Activated naive CD8-positive, alpha-beta T cell treated with anti-CD3 and anti-CD28 coated beads, Interleukin-2, amount 50 U/mL, for 24 hours (primary cell): ENCODE results near the gene HID1.

ENCODE experiments used
- ATAC-seq: fragments of 150-1000 bp; cut with Tn5 transposase; one replicate; pipeline ENCODE4 v1.10.0; 2021
- DNase-seq: peaks from one replicate; pipeline ENCODE4 v3.0.0; 2021
- H3K27ac Mint-ChIP-seq: one replicate; pipeline ENCODE4 v1.8.0; 2021; ENCODE audit warnings: mild to moderate bottlenecking, mixed read lengths
- H3K27me3 Mint-ChIP-seq: one replicate; pipeline ENCODE4 v1.8.0; 2021; ENCODE audit warnings: mixed read lengths
- H3K36me3 Mint-ChIP-seq: one replicate; pipeline ENCODE4 v1.8.0; 2021; ENCODE audit warnings: low read depth, mixed read lengths
- H3K4me1 Mint-ChIP-seq: one replicate; pipeline ENCODE4 v1.8.0; 2021; ENCODE audit warnings: mixed read lengths
- H3K4me3 Mint-ChIP-seq: one replicate; pipeline ENCODE4 v1.8.0; 2021; ENCODE audit warnings: mild to moderate bottlenecking, moderate library complexity, mixed read lengths
- H3K9me3 Mint-ChIP-seq: one replicate; pipeline ENCODE4 v1.8.0; 2021; ENCODE audit warnings: mixed read lengths

Gene HID1

GRCh38 chr17:74935585-74936469 lies 36.7 kb downstream of the HID1 start, which contains the start of gene OTOP3:
OTOP3 (plus strand) TSS chr17:74935898; CDS start chr17:74935922, 24 bp downstream.
- no peak for ATAC-seq
- H3K4me3 Mint-ChIP-seq = no peak within 1 kb of the TSS
- peaks cover 64% of the 10 kb centered on the region for H3K27me3 Mint-ChIP-seq
- no peak for DNase-seq
- H3K4me1 Mint-ChIP-seq = peaks cover 2% of the 10 kb centered on the region
- no peaks in the 10 kb centered on the region for H3K9me3 Mint-ChIP-seq
- no peak within 1 kb of the TSS for H3K27ac Mint-ChIP-seq
- no peaks in the 10 kb centered on the region for H3K36me3 Mint-ChIP-seq

- Mint-ChIP-seq H3K36me3 (no peaks in the 10 kb centered on the region), H3K4me1 (peaks cover 2% of the 10 kb centered on the region), H3K27me3 (peaks cover 68% of the 10 kb centered on the region), H3K27ac (no peak overlapping the region), H3K4me3 (no peak overlapping the region), H3K9me3 (no peaks in the 10 kb centered on the region)
- no peak for ATAC-seq
- no peak for DNase-seq
Measured at GRCh38 chr17:74935048-74935447, 37.5 kb downstream of the HID1 start.

- Mint-ChIP-seq H3K27ac (no peak overlapping the region), H3K36me3 (no peaks in the 10 kb centered on the region), H3K4me1 (no peaks in the 10 kb centered on the region), H3K4me3 (no peak overlapping the region), H3K9me3 (no peaks in the 10 kb centered on the region), H3K27me3 (peaks cover 53% of the 10 kb centered on the region)
- no peak for DNase-seq
- no peak for ATAC-seq
Measured at GRCh38 chr17:74930535-74931036, 42.0 kb downstream of the HID1 start.

GRCh38 chr17:74928786-74929185 lies 43.8 kb downstream of the HID1 start:
- Mint-ChIP-seq H3K27ac (no peak overlapping the region), H3K4me3 (no peak overlapping the region), H3K27me3 (peaks cover 54% of the 10 kb centered on the region), H3K9me3 (no peaks in the 10 kb centered on the region), H3K4me1 (peaks cover 3% of the 10 kb centered on the region), H3K36me3 (no peaks in the 10 kb centered on the region)
- ATAC-seq (no peak), DNase-seq (no peak)

GRCh38 chr17:74925242-74925641 lies 47.3 kb downstream of the HID1 start:
- no peak overlapping the region for H3K27ac Mint-ChIP-seq
- ATAC-seq (no peak), DNase-seq (no peak)
- H3K9me3 Mint-ChIP-seq = no peaks in the 10 kb centered on the region
- no peak overlapping the region for H3K4me3 Mint-ChIP-seq
- no peaks in the 10 kb centered on the region for H3K36me3 Mint-ChIP-seq
- H3K4me1 Mint-ChIP-seq = peaks cover 6% of the 10 kb centered on the region
- peaks cover 59% of the 10 kb centered on the region for H3K27me3 Mint-ChIP-seq

GRCh38 chr17:74924250-74924948 lies 48.2 kb downstream of the HID1 start, which contains the start of gene OTOP2:
OTOP2 (plus strand) TSS chr17:74924273; CDS start chr17:74924633, 360 bp downstream.
- Mint-ChIP-seq H3K27ac (no peak within 1 kb of the TSS), H3K4me3 (peak within 1 kb of the TSS; percentile 42), H3K9me3 (no peaks in the 10 kb centered on the region), H3K27me3 (peaks cover 59% of the 10 kb centered on the region), H3K36me3 (no peaks in the 10 kb centered on the region), H3K4me1 (peaks cover 6% of the 10 kb centered on the region)
- ATAC-seq = peak; percentile 16
- no peak for DNase-seq

GRCh38 chr17:74923538-74924249 lies 48.9 kb downstream of the HID1 start:
- H3K4me3 Mint-ChIP-seq = peak overlapping the region; percentile 42
- H3K27me3 Mint-ChIP-seq = peaks cover 61% of the 10 kb centered on the region
- DNase-seq (peak; percentile 84), ATAC-seq (peak; percentile 42)
- peaks cover 6% of the 10 kb centered on the region for H3K4me1 Mint-ChIP-seq
- no peaks in the 10 kb centered on the region for H3K36me3 Mint-ChIP-seq
- H3K9me3 Mint-ChIP-seq = no peaks in the 10 kb centered on the region
- no peak overlapping the region for H3K27ac Mint-ChIP-seq

- Mint-ChIP-seq H3K27me3 (peaks cover 58% of the 10 kb centered on the region), H3K4me1 (peaks cover 6% of the 10 kb centered on the region), H3K36me3 (no peaks in the 10 kb centered on the region), H3K27ac (no peak within 1 kb of the TSS), H3K4me3 (peak within 1 kb of the TSS; percentile 42), H3K9me3 (no peaks in the 10 kb centered on the region)
- no peak for DNase-seq
- peak; percentile 17 for ATAC-seq
Measured at GRCh38 chr17:74922694-74923537, 49.6 kb downstream of the HID1 start, which contains the start of gene USH1G. USH1G (minus strand) TSS chr17:74923255; CDS start chr17:74923073, 182 bp downstream.

GRCh38 chr17:74922172-74922571 lies 50.4 kb downstream of the HID1 start:
- Mint-ChIP-seq H3K36me3 (no peaks in the 10 kb centered on the region), H3K4me3 (no peak overlapping the region), H3K27ac (no peak overlapping the region), H3K4me1 (peaks cover 6% of the 10 kb centered on the region), H3K9me3 (no peaks in the 10 kb centered on the region), H3K27me3 (peaks cover 58% of the 10 kb centered on the region)
- DNase-seq (no peak), ATAC-seq (no peak)

- Mint-ChIP-seq H3K4me1 (peaks cover 6% of the 10 kb centered on the region), H3K4me3 (no peak overlapping the region), H3K36me3 (no peaks in the 10 kb centered on the region), H3K27ac (no peak overlapping the region), H3K9me3 (no peaks in the 10 kb centered on the region), H3K27me3 (peaks cover 58% of the 10 kb centered on the region)
- DNase-seq = no peak
- no peak for ATAC-seq
Measured at GRCh38 chr17:74921769-74922168, 50.8 kb downstream of the HID1 start.

GRCh38 chr17:74921026-74921681 lies 51.4 kb downstream of the HID1 start:
- Mint-ChIP-seq H3K27me3 (peaks cover 57% of the 10 kb centered on the region), H3K9me3 (no peaks in the 10 kb centered on the region), H3K4me3 (no peak overlapping the region), H3K27ac (no peak overlapping the region), H3K36me3 (no peaks in the 10 kb centered on the region), H3K4me1 (peaks cover 6% of the 10 kb centered on the region)
- DNase-seq (no peak), ATAC-seq (no peak)

- DNase-seq (no peak), ATAC-seq (no peak)
- H3K4me1 Mint-ChIP-seq = peaks cover 6% of the 10 kb centered on the region
- H3K36me3 Mint-ChIP-seq = no peaks in the 10 kb centered on the region
- peaks cover 54% of the 10 kb centered on the region for H3K27me3 Mint-ChIP-seq
- no peaks in the 10 kb centered on the region for H3K9me3 Mint-ChIP-seq
- H3K4me3 Mint-ChIP-seq = no peak overlapping the region
- no peak overlapping the region for H3K27ac Mint-ChIP-seq
Measured at GRCh38 chr17:74920642-74921025, 51.9 kb downstream of the HID1 start.

GRCh38 chr17:74920306-74920620 lies 52.3 kb downstream of the HID1 start:
- no peak for ATAC-seq
- Mint-ChIP-seq H3K4me1 (peaks cover 6% of the 10 kb centered on the region), H3K4me3 (no peak overlapping the region), H3K27me3 (peaks cover 50% of the 10 kb centered on the region), H3K27ac (no peak overlapping the region), H3K36me3 (no peaks in the 10 kb centered on the region), H3K9me3 (no peaks in the 10 kb centered on the region)
- no peak for DNase-seq
